ENCODE results near the gene MIEF2.
"Not testable (repeated sequence)": the region's sequence is repeated elsewhere in the genome, so short reads cannot be mapped to it uniquely, and the experiment has no call there.

Gene MIEF2

GRCh38 chr17:18257982-18258355 lies 2.5 kb upstream of the MIEF2 start:
- peak; percentile 82 for DNase-seq

GRCh38 chr17:18258356-18259038 lies 2.0 kb upstream of the MIEF2 start, which contains the start of gene FLII:
Gene FLII, minus strand, starts transcription at chr17:18258738. Its CDS starts 48 bp downstream, at chr17:18258690.
- DNase-seq = no peak

GRCh38 chr17:18259621-18260331 lies 686 bp upstream of the MIEF2 start:
- DNase-seq = peak; percentile 71

- peak; percentile 58 for DNase-seq
These were observed 669 bp downstream of the MIEF2 start for GRCh38 chr17:18261146-18261515.

GRCh38 chr17:18261659-18262058 lies 1.2 kb downstream of the MIEF2 start:
- DNase-seq = no peak

- no peak for DNase-seq
These were observed 1.6 kb downstream of the MIEF2 start for GRCh38 chr17:18262111-18262510.

- no peak for DNase-seq
These were observed 2.2 kb downstream of the MIEF2 start for GRCh38 chr17:18262641-18263040.

- no peak for DNase-seq
These were observed 3.6 kb downstream of the MIEF2 start for GRCh38 chr17:18263885-18264682.

- DNase-seq = no peak
These were observed 6.9 kb downstream of the MIEF2 start for GRCh38 chr17:18267366-18267765.

- DNase-seq = no peak
These were observed 7.7 kb downstream of the MIEF2 start for GRCh38 chr17:18267927-18268711.

- DNase-seq = no peak
These were observed 9.8 kb downstream of the MIEF2 start for GRCh38 chr17:18270046-18270931.

- DNase-seq = no peak
These were observed 16.6 kb downstream of the MIEF2 start for GRCh38 chr17:18277076-18277475.

- DNase-seq = no peak
These were observed 18.4 kb downstream of the MIEF2 start for GRCh38 chr17:18278867-18279266.

GRCh38 chr17:18280249-18280648 lies 19.8 kb downstream of the MIEF2 start:
- no peak for DNase-seq

GRCh38 chr17:18280766-18281371 lies 20.4 kb downstream of the MIEF2 start:
- DNase-seq = no peak

GRCh38 chr17:18281788-18282187 lies 21.3 kb downstream of the MIEF2 start:
- DNase-seq = no peak

GRCh38 chr17:18285296-18285695 lies 24.8 kb downstream of the MIEF2 start:
- no peak for DNase-seq

- no peak for DNase-seq
These were observed 31.5 kb downstream of the MIEF2 start for GRCh38 chr17:18291718-18292540.

GRCh38 chr17:18298061-18298460 lies 37.6 kb downstream of the MIEF2 start:
- DNase-seq = not testable (repeated sequence)

- no peak for DNase-seq
These were observed 40.4 kb downstream of the MIEF2 start for GRCh38 chr17:18300725-18301480.
